Measurements from ENCODE around the gene POMT1. TPM values are rescaled to one million over a fixed set of nuclear protein-coding genes. Genes with fewer than 3 reads are reported as not detected.

Gene POMT1
- total RNA-seq, 1 experiment from 2014 or later = 34.1 TPM

DNA sequence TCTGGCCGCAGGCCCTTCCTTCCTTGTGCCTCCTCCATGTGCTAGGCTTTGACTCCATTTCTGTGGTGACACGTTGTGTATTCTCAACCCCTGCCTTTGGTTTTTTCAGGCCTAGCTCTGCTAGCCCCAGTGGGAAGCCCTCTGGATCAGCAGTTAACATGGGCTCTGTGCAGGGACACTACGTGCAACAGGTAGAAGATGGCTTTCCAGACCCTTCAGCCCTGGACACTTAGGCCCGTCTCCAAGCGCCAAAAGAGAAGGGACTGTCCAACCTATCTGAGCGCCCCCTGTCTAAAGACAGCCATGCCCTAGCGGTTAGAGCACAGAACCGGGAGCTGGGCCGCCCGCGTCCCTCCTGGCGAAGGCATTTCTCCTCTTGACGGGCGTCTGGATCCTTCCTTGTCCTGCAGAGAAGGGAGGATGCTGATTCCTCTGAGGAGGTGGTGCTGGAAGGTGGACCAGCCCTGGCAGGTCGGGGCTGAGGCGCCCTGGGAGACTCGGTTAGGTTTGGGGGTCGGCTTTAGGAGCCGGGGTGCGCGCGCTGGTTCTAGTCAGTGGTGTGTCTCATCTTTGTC lies 8.3 kb upstream of the POMT1 start:
- Histone ChIP-seq H3K23me2 (ENCODE audit: insufficient read length, low read depth, low read length, poor library complexity, severe bottlenecking) (no peaks in the 10 kb centered on the region), H3K27ac (ENCODE audit: insufficient read length, low read depth, low read length) (no peak overlapping the region), H3K4ac (ENCODE audit: low read depth, low read length) (no peak overlapping the region), H4K91ac (ENCODE audit: insufficient read length, low read depth, low read length) (no peak overlapping the region), H3K4me1 (ENCODE audit: insufficient read depth, low read length) (no peaks in the 10 kb centered on the region), H3K27me3 (ENCODE audit: insufficient read depth, low read length) (no peaks in the 10 kb centered on the region), H3K14ac (ENCODE audit: insufficient read depth, low read length) (no peak overlapping the region), H2BK120ac (ENCODE audit: low read depth, low read length, poor library complexity, severe bottlenecking) (no peak overlapping the region), H2AK5ac (ENCODE audit: insufficient read length, low read length) (no peak overlapping the region), H2AFZ (ENCODE audit: low read length) (no peak overlapping the region), H3K79me1 (ENCODE audit: insufficient read depth, low read depth, low read length, poor library complexity, severe bottlenecking) (no peaks in the 10 kb centered on the region), H3K56ac (ENCODE audit: insufficient read length, low read depth, low read length) (no peak overlapping the region), H3K4me2 (ENCODE audit: insufficient read depth, insufficient read length, low read length) (no peak overlapping the region), H3K9me3 (ENCODE audit: control insufficient read depth, low read depth, low read length) (no peaks in the 10 kb centered on the region), H3K79me2 (ENCODE audit: insufficient read depth, low read length) (no peaks in the 10 kb centered on the region), H4K8ac (replicated peaks; ENCODE audit: insufficient read length, low read depth, low read length) (no peak overlapping the region), H4K20me1 (ENCODE audit: control insufficient read depth, insufficient read depth, insufficient read length) (peaks cover 3% of the 10 kb centered on the region), H2BK12ac (ENCODE audit: insufficient read length, low read depth, low read length) (no peak overlapping the region), H2BK20ac (ENCODE audit: low read depth, low read length, poor library complexity, severe bottlenecking) (no peak overlapping the region), H3K9ac (ENCODE audit: extremely low read depth, insufficient read length, low read length) (no peak overlapping the region), H4K5ac (ENCODE audit: insufficient read length, low read depth, low read length) (no peak overlapping the region), H3K23ac (ENCODE audit: insufficient read length, low read depth, low read length) (no peak overlapping the region), H2BK5ac (ENCODE audit: insufficient read length, low read length) (no peak overlapping the region), H2BK15ac (ENCODE audit: low read depth, low read length) (no peak overlapping the region), H3T11ph (ENCODE audit: low read length) (no peak overlapping the region), H3K18ac (ENCODE audit: insufficient read length, low read depth, low read length) (no peak overlapping the region)
- Mint-ChIP-seq H3K27ac (peak overlapping the region; percentile 26 to 78 (median 65); a peak in 5 of 7 replicates), H3K4me3 (no peak overlapping the region), H3K9me3 (no peaks in the 10 kb centered on the region), H3K36me3 (ENCODE audit: insufficient read depth in 1 of 3, low read depth in 3 of 3) (peaks cover 75 to 99% (median 99%) of the 10 kb centered on the region in 3 experiments), H3K27me3 (ENCODE audit: low read depth) (peaks cover 1% of the 10 kb centered on the region; the same call in 1 of the 2 replicates), H3K4me1 (peaks cover 0 to 2% of the 10 kb centered on the region in 2 experiments; a peak in 1 of 4 replicates)
- no peak for DNase-seq
- TF ChIP-seq, protein P1, sequence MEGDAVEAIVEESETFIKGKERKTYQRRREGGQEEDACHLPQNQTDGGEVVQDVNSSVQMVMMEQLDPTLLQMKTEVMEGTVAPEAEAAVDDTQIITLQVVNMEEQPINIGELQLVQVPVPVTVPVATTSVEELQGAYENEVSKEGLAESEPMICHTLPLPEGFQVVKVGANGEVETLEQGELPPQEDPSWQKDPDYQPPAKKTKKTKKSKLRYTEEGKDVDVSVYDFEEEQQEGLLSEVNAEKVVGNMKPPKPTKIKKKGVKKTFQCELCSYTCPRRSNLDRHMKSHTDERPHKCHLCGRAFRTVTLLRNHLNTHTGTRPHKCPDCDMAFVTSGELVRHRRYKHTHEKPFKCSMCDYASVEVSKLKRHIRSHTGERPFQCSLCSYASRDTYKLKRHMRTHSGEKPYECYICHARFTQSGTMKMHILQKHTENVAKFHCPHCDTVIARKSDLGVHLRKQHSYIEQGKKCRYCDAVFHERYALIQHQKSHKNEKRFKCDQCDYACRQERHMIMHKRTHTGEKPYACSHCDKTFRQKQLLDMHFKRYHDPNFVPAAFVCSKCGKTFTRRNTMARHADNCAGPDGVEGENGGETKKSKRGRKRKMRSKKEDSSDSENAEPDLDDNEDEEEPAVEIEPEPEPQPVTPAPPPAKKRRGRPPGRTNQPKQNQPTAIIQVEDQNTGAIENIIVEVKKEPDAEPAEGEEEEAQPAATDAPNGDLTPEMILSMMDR (conservative IDR thresholded peaks at IDR 0.05) = no peak
- no CpG with 5 or more reads among the region's 22 CpGs for WGBS (ENCODE audit: extremely low coverage, insufficient read length, low lambda C conversion rate)

Measured in H9 (cell line).